ENCODE data around the gene SH3BP4.

The SH3BP4 gene

GRCh38 chr2:235066490-235066889 lies 114.7 kb downstream of the SH3BP4 start:
- no peak for DNase-seq

GRCh38 chr2:235066895-235067294 lies 115.1 kb downstream of the SH3BP4 start:
- DNase-seq: no peak

DNA sequence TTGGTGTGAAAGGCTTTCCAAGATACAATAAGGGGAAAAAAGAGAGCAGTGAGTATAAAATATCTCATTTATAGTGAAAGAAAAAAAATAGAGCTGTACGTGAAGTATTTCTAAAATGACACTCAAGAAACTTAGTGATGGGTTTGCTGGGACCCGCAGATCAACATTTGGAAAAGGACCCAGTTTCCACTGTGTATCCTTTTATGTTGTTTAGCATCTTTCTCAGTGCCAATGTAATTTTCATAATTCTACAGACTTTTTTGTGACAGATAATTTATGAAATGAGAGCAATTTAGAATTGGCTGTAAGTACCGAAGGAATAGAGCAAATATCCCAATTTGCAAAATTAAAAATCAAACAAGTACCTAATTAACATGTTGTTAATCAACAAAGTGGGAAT lies 116.9 kb downstream of the SH3BP4 start:
- no peak for DNase-seq

- DNase-seq: no peak
Observed at GRCh38 chr2:235070063-235070706, 118.4 kb downstream of the SH3BP4 start.

- no peak for DNase-seq
Observed at GRCh38 chr2:235073868-235074413, 122.1 kb downstream of the SH3BP4 start.

DNA sequence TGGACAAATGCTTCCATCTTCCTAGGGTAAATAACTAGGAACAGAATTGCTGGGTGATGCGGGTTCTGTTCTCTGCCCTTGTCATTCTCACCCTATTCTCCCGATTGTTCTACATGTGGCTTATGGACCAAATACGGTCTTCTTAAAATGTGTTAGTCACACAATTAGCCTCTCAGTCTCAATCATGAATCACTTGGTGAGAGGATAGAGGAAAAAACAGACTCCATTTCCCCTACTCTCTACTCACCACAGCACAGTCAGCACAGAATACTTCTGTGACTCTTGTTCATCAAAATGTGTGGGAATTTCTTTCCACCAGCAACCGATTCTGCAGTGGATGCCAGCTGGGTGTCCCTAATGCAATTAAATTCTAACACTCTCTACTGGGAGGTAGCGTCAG lies 125.2 kb downstream of the SH3BP4 start:
- DNase-seq: no peak

GRCh38 chr2:235078182-235078581 lies 126.4 kb downstream of the SH3BP4 start:
- no peak for DNase-seq

GRCh38 chr2:235078914-235079472 lies 127.2 kb downstream of the SH3BP4 start:
- DNase-seq: no peak

DNA sequence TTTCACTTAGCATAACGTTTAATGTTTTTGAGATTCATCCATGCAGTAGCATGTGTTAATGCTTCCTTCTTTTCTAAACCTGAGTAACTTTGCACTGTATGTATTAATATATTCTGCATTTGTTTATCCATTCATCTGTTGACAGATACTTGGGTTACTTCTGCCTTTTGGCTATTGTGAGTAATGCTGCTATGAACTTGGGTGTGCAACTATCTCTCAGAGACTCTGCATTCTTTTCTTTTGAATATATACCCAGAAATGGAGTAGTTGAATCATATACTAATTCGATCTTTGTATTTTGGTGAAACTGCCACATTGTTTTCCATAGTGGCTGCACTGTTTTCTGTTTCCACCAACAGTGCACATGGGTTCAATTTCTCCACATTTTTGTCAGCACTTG lies 128.3 kb downstream of the SH3BP4 start:
- no peak for DNase-seq

- DNase-seq: no peak
Observed at GRCh38 chr2:235082578-235083338, 130.9 kb downstream of the SH3BP4 start.

DNA sequence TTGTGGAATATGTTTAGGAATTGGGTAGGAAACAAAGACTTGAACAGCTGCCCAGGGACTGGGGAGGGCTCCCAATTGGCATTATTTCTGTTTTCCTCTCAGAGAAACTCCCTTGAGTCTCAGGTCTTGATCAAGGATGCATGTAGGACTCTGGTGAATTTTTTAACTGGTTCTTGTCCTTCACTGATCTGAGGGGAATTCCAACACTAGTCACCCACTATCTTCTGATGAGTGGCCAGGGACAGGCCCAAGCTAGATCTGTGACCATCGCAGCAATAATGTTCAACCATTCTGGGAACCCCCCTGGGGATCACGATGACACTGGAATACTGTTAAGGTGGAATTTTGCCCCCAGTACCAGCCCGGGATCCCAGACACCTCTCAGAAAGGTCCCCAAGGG lies 132.0 kb downstream of the SH3BP4 start:
- DNase-seq: no peak

DNA sequence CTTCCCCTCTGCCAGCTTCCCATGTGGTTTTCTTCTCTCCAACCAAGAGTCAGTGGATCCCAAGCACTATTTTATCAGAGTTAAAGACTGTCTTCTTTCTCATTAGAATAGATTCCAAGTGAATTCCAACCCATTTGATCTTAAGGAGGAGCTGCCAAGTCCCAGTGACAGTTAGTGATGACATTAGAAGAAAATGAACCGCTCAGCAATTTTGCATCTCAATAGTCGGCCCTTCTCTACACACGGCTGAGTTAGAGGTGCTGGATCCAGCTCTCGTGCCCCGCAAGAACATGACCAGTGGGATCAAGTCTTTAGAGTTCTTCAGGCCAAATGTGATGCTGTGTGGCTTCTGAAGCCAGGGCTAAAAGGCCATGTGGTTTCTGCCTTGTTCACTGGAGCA lies 132.6 kb downstream of the SH3BP4 start:
- DNase-seq: no peak

- DNase-seq: no peak
Observed at GRCh38 chr2:235085476-235085875, 133.7 kb downstream of the SH3BP4 start.

DNA sequence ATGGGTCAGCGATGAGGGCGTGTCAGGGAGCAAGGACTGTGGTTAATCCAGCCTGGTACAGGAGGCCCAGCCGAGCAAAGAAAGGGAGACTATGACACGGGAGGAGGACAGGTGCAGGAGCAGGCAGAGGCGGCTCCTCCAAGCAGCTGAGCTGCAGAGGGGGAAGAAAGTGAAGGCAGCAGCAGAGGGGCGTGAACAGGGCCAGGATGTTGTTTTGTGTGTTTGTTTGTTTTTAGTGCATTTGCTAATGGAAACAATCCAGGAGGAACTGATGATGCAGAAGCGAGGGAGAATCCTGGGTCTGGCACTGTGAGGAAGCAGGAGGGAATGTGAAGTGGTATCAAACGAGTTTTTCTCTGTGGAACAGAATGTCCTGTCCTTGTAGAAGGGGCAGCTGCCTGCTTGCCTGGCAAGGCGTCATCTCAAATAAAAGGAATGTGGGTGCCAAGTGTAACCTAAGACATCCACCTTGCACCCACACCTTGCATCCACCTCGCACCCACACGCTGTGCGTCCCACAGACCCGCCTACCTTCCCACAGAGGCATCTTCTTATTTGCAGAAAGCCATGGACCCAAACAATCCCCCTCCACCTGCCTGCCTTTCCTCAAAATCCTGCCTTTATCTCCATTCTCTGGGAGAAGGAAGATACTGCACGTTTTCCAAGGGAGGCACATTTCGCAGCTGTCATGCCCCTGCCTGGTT lies 134.8 kb downstream of the SH3BP4 start:
- DNase-seq: no peak

- DNase-seq: no peak
Observed at GRCh38 chr2:235087832-235088495, 136.1 kb downstream of the SH3BP4 start.

GRCh38 chr2:235088496-235088921 lies 136.7 kb downstream of the SH3BP4 start:
- no peak for DNase-seq

- DNase-seq: no peak
Observed at GRCh38 chr2:235091421-235091820, 139.6 kb downstream of the SH3BP4 start.

- no peak for DNase-seq
Observed at GRCh38 chr2:235091983-235092382, 140.2 kb downstream of the SH3BP4 start.

GRCh38 chr2:235092433-235093223 lies 140.8 kb downstream of the SH3BP4 start:
- no peak for DNase-seq

DNA sequence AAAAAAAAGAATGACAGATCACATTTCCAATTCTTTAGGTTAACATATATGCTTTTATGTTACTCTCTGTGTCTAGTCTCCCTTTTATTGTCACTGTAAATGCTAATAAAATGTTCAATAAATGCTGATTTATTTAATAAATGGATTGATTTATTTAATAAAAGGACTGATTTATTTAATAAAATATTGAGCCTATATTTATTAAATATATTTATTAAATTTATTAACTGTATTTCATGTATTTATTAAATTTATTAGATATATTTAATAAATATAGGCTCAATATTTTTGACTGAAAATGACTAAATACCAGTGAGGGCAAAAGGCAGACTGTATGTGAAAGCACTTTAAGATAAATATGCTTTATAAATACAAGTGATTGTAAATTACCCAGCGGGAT lies 142.6 kb downstream of the SH3BP4 start:
- DNase-seq: no peak

GRCh38 chr2:235095569-235095968 lies 143.8 kb downstream of the SH3BP4 start:
- DNase-seq: no peak

GRCh38 chr2:235096447-235096846 lies 144.6 kb downstream of the SH3BP4 start:
- DNase-seq: no peak
